Stimulated activated naive CD8-positive, alpha-beta T cell treated with anti-CD3 and anti-CD28 coated beads, Interleukin-15, Interleukin-2, amounts not matched to agents 100 ng/mL and 50 ng/mL, for 24 hours (primary cell): ENCODE data around the gene THAP9.

ENCODE experiments used
- H3K27ac Mint-ChIP-seq: one replicate; pipeline ENCODE4 v1.8.0; 2021; ENCODE audit warnings: mild to moderate bottlenecking, mixed read lengths
- H3K27me3 Mint-ChIP-seq: one replicate; pipeline ENCODE4 v1.8.0; 2021; ENCODE audit warnings: mixed read lengths
- H3K36me3 Mint-ChIP-seq: one replicate; pipeline ENCODE4 v1.8.0; 2021; ENCODE audit warnings: low read depth, mixed read lengths
- H3K4me1 Mint-ChIP-seq: one replicate; pipeline ENCODE4 v1.8.0; 2021; ENCODE audit warnings: low read depth, mixed read lengths
- H3K4me3 Mint-ChIP-seq: one replicate; pipeline ENCODE4 v1.8.0; 2021; ENCODE audit warnings: mild to moderate bottlenecking, mixed read lengths
- H3K9me3 Mint-ChIP-seq: one replicate; pipeline ENCODE4 v1.8.0; 2021; ENCODE audit warnings: mixed read lengths

The THAP9 gene

GRCh38 chr4:82886147-82886942 is 14.2 kb upstream of the THAP9 start:
- H3K27me3 Mint-ChIP-seq: no peaks in the 10 kb centered on the region
- H3K27ac Mint-ChIP-seq: no peak overlapping the region
- H3K36me3 Mint-ChIP-seq: peaks cover 27% of the 10 kb centered on the region
- H3K9me3 Mint-ChIP-seq: no peaks in the 10 kb centered on the region
- peaks cover 55% of the 10 kb centered on the region for H3K4me1 Mint-ChIP-seq
- no peak overlapping the region for H3K4me3 Mint-ChIP-seq

- H3K27ac Mint-ChIP-seq: peak overlapping the region; percentile 95
Measured at GRCh38 chr4:82889287-82889686, 11.2 kb upstream of the THAP9 start.

DNA sequence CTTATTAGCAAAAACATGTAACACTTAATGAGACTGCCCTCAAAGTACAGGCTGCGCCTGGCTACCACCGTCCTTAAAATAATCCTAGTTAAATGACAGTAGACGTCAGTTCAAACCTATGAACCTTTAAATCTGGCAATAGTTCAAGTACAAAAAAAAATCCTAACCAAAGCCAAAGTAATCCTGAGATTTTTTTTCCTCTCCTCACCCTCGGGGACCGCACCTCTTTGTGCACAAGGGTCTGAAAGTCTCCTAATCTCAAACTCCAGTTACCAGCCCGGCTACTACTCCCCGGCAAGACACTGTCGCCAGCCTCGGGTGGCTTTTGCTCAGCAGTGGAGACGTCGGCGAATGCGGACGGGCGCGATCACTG is 10.0 kb upstream of the THAP9 start:
- no peaks in the 10 kb centered on the region for H3K27me3 Mint-ChIP-seq
- H3K27ac Mint-ChIP-seq: peak overlapping the region; percentile 95
- peak overlapping the region; percentile 97 for H3K4me3 Mint-ChIP-seq
- H3K4me1 Mint-ChIP-seq: peaks cover 69% of the 10 kb centered on the region
- H3K36me3 Mint-ChIP-seq: peaks cover 37% of the 10 kb centered on the region
- H3K9me3 Mint-ChIP-seq: no peaks in the 10 kb centered on the region

More at GRCh38 chr4:82889287-82889686, 11.2 kb upstream of the THAP9 start:
- peaks cover 74% of the 10 kb centered on the region for H3K4me1 Mint-ChIP-seq
- no peaks in the 10 kb centered on the region for H3K9me3 Mint-ChIP-seq
- peak overlapping the region; percentile 97 for H3K4me3 Mint-ChIP-seq
- no peaks in the 10 kb centered on the region for H3K27me3 Mint-ChIP-seq
- peaks cover 36% of the 10 kb centered on the region for H3K36me3 Mint-ChIP-seq

DNA sequence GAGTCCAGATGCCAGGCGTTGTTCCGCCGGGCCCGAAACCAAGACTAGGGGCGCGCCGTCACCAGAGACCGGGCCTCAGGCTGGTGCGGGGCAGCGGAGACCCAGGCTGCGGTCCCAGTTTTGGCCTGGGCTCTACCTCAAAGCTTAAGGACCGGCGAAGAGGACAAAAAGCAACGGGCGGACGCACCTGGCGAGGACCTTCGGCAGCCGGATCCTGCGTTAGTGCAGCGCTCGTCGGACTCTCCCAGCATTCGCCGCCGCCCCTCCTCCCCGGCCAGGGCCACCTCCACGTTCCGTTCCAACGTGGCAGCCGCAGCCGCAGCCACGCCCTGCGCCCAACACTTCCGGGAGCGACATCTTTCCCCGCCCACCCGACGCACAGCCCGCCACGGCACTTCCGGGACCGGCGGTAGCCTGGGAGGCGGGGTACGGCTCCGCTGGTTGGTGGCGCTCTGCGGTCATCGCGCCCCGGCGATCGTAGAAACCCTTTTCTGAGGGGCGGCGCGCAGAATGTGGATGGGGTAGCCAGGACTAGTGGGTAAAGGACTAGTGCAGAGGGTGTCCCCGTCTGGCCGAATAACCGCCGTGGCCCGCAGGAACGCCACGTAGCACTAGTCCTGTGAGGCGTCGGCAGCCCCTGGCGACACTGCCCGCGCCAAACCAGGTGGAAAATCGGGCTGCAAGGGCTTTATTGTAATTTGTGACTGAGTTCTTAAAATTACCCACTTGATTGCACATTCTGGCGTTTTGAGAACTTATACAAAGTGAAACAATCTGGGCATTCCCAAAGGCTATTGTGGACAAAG is 9.4 kb upstream of the THAP9 start, which contains the start of gene SEC31A:
Gene SEC31A, minus strand, starts transcription at position 253 of the 806 bp plus-strand sequence. CDS start 9,217 bp downstream, outside the sequence.
- peaks cover 38% of the 10 kb centered on the region for H3K36me3 Mint-ChIP-seq
- peaks cover 67% of the 10 kb centered on the region for H3K4me1 Mint-ChIP-seq
- H3K27me3 Mint-ChIP-seq: no peaks in the 10 kb centered on the region
- H3K27ac Mint-ChIP-seq: peak within 1 kb of the TSS; percentile 95
- no peaks in the 10 kb centered on the region for H3K9me3 Mint-ChIP-seq
- peak within 1 kb of the TSS; percentile 97 for H3K4me3 Mint-ChIP-seq

- peak overlapping the region; percentile 95 for H3K27ac Mint-ChIP-seq
- H3K9me3 Mint-ChIP-seq: no peaks in the 10 kb centered on the region
- peak overlapping the region; percentile 97 for H3K4me3 Mint-ChIP-seq
- peaks cover 43% of the 10 kb centered on the region for H3K36me3 Mint-ChIP-seq
- no peaks in the 10 kb centered on the region for H3K27me3 Mint-ChIP-seq
- peaks cover 63% of the 10 kb centered on the region for H3K4me1 Mint-ChIP-seq
Measured at GRCh38 chr4:82891707-82892466, 8.6 kb upstream of the THAP9 start.

GRCh38 chr4:82892467-82892802 is 8.1 kb upstream of the THAP9 start:
- Mint-ChIP-seq H3K4me1 (peaks cover 62% of the 10 kb centered on the region), H3K36me3 (peaks cover 49% of the 10 kb centered on the region), H3K9me3 (no peaks in the 10 kb centered on the region)

DNA sequence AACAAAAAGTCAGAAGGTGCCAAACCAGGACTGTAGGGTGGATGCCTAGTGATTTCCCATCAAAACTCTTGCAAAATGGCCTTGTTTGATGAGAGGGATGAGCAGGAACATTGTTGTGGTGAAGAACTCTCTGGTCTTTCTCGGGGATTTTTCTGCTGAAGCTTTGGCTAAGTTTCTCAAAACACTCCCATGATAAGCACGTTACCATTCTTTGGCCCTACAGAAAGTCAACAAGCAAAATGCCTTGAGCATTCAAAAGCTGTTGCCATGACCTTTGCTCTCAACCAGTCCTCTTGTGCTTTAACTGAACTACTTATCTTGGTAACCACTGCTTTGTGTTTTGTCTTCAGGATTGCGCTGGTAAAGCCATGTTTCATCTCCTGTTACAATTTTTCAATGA is 6.6 kb upstream of the THAP9 start:
- Mint-ChIP-seq H3K4me3 (no peak overlapping the region), H3K4me1 (peaks cover 69% of the 10 kb centered on the region), H3K27me3 (no peaks in the 10 kb centered on the region), H3K27ac (no peak overlapping the region), H3K9me3 (no peaks in the 10 kb centered on the region), H3K36me3 (peaks cover 45% of the 10 kb centered on the region)

More at GRCh38 chr4:82892467-82892802, 8.1 kb upstream of the THAP9 start:
- H3K27ac Mint-ChIP-seq: peak overlapping the region; percentile 95
- H3K27me3 Mint-ChIP-seq: no peaks in the 10 kb centered on the region
- peak overlapping the region; percentile 97 for H3K4me3 Mint-ChIP-seq

GRCh38 chr4:82896755-82897154 is 3.8 kb upstream of the THAP9 start:
- peak overlapping the region; percentile 3 for H3K27ac Mint-ChIP-seq
- H3K36me3 Mint-ChIP-seq: peaks cover 40% of the 10 kb centered on the region
- peaks cover 52% of the 10 kb centered on the region for H3K4me1 Mint-ChIP-seq
- no peaks in the 10 kb centered on the region for H3K27me3 Mint-ChIP-seq
- no peaks in the 10 kb centered on the region for H3K9me3 Mint-ChIP-seq
- no peak overlapping the region for H3K4me3 Mint-ChIP-seq

DNA sequence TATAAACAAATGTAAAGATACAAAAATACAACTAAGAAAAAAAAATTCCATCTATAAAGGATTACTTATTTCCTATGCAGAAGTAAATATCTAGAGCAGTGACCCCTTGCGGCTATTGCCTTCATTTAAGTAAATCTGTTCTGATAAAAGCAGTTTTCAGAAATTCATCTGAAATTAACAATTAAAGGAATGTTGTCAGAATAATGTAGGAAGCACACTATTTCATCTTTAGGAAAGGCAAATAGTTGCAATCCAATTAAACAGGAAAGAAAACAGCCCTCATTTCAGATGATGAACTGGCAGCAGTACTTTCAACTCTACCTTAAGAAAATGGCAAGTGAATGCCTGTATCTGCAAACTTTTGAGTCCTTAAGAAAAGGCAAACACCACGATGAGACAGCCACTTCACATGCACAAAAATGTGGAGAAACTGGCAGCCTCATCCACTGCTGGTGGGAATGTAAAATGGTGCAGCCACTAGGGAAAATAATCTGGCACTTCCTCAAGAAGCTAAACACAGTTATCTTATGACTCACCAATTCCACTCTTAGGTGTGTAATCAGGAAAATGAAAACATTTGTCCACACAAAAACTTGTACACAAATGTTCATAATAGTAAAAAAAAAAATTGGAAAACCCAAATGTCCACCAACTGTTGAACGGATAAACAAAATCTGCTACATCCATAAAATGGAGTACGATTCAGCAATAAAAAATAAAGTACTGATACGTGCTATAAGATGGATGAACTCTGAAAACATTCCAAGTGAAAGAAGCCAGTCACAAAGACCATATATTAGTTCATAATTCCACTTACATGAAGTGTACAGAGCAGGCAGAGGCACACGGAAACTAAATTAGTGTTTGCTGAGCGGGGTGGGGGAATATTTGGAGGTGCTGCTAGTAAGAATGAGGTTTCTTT is 2.0 kb upstream of the THAP9 start:
- Mint-ChIP-seq H3K4me1 (peaks cover 52% of the 10 kb centered on the region), H3K4me3 (no peak overlapping the region), H3K36me3 (peaks cover 30% of the 10 kb centered on the region), H3K27me3 (no peaks in the 10 kb centered on the region), H3K27ac (no peak overlapping the region), H3K9me3 (no peaks in the 10 kb centered on the region)

DNA sequence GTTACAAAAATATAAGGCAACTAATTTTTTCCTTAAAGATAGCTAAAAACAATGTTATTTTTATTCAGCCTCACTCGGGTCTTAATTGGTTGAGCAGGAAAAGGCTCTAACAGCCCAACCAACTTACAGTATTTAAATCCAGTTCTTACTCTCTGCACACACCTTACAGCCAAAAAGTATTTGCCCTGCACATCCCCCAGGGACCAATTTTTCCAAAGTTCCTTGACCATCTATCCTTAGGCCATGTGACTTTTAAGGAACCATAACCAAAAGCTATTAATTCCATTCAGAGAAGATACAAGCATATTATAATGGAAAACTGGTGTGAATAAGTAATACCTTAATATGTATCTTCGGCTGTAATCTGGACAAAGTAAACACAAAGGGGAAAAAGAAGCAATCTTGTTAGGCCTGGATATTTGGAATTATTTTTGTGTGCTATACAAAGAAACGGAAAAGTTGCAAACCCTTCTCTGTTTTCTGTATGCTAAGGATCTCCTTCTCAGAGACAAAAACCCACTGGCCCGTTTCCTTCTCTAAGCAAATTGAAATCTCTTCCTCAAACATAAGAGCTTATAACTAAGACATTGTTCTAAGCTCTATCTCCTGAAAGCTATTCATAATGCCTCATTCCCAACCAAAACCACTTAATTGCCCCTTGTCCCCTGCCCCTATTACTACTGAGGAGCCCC is 1.0 kb upstream of the THAP9 start:
- H3K9me3 Mint-ChIP-seq: no peaks in the 10 kb centered on the region
- peaks cover 53% of the 10 kb centered on the region for H3K4me1 Mint-ChIP-seq
- no peak overlapping the region for H3K27ac Mint-ChIP-seq
- no peaks in the 10 kb centered on the region for H3K27me3 Mint-ChIP-seq
- H3K36me3 Mint-ChIP-seq: peaks cover 21% of the 10 kb centered on the region
- H3K4me3 Mint-ChIP-seq: no peak overlapping the region

DNA sequence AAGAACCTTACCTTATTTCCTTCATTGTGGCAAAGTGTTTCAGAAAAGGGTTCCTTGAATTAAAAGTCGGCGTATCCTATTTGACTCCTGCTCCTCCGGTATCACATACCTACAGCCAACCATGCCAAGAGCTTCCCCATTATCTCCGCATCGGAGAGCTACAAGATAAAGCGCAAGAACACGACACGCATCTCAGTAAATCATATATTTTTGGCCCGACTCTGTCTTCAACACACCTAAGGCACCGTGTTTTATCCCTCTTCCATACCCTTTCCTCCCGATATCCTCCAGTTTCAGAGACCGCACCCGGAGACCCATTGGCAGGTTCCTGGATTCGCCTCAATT is 497 bp upstream of the THAP9 start:
- Mint-ChIP-seq H3K4me3 (no peak overlapping the region), H3K27ac (no peak overlapping the region), H3K27me3 (no peaks in the 10 kb centered on the region), H3K4me1 (peaks cover 54% of the 10 kb centered on the region), H3K9me3 (no peaks in the 10 kb centered on the region), H3K36me3 (peaks cover 16% of the 10 kb centered on the region)

GRCh38 chr4:82901183-82901718 is 716 bp downstream of the THAP9 start:
- Mint-ChIP-seq H3K4me1 (peaks cover 61% of the 10 kb centered on the region), H3K9me3 (no peaks in the 10 kb centered on the region), H3K27me3 (no peaks in the 10 kb centered on the region), H3K27ac (no peak overlapping the region), H3K36me3 (peaks cover 10% of the 10 kb centered on the region), H3K4me3 (no peak overlapping the region)

DNA sequence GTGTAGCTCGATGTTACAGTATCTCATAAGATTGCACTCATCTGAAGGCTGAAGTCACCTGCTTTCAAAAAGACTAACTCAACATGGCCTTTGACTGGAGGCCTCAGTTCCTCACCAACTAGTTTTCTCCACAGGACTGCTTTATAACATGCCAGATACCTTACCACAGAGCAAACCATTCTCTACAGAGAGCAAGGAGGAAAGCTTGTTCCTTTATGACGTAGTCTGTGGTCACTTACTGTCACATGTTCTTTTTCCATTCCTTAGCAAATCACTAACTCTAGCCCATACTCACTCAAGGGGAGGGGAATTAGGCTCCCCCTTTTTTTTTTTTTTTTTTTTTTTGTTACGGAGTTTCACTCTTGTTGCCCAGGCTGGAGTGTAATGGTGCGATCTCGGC is 3.2 kb downstream of the THAP9 start:
- H3K4me3 Mint-ChIP-seq: peak overlapping the region; percentile 54

More for the DNA sequence above, 3.2 kb downstream of the THAP9 start:
- Mint-ChIP-seq H3K36me3 (peaks cover 8% of the 10 kb centered on the region), H3K27me3 (no peaks in the 10 kb centered on the region), H3K27ac (peak overlapping the region; percentile 91), H3K9me3 (no peaks in the 10 kb centered on the region), H3K4me1 (peaks cover 52% of the 10 kb centered on the region)
